ENCODE results near the gene TRAF3IP3.

DNA sequence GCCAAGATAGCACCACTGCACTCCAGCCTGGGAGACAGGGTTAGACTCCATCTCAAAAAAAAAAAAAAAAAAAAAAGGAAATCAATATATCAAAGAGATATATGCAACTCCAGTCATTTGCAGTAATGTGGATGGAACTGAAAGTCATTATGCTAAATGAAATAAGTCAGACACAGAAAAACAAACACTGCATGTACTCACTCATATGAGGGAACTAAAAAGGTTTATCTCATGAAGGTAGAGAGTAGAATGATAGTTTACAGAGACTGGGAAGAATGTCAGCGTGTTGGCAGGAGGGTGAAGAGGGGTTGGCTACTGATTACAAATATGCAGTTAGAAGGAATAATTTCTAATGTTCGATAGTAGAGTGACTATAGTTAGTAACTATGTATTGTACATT is 38.0 kb upstream of the TRAF3IP3 start:
- TF ChIP-seq, protein P1, sequence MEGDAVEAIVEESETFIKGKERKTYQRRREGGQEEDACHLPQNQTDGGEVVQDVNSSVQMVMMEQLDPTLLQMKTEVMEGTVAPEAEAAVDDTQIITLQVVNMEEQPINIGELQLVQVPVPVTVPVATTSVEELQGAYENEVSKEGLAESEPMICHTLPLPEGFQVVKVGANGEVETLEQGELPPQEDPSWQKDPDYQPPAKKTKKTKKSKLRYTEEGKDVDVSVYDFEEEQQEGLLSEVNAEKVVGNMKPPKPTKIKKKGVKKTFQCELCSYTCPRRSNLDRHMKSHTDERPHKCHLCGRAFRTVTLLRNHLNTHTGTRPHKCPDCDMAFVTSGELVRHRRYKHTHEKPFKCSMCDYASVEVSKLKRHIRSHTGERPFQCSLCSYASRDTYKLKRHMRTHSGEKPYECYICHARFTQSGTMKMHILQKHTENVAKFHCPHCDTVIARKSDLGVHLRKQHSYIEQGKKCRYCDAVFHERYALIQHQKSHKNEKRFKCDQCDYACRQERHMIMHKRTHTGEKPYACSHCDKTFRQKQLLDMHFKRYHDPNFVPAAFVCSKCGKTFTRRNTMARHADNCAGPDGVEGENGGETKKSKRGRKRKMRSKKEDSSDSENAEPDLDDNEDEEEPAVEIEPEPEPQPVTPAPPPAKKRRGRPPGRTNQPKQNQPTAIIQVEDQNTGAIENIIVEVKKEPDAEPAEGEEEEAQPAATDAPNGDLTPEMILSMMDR (IDR thresholded peaks at IDR 0.05), result no peak
- TF ChIP-seq EZH2 (IDR thresholded peaks at IDR 0.05) (no peak), EZH2phosphoT487 (IDR thresholded peaks at IDR 0.05) (no peak)

All from neural progenitor cell (in vitro differentiated cells).